ENCODE results near the gene P3R3URF.

Gene P3R3URF

DNA sequence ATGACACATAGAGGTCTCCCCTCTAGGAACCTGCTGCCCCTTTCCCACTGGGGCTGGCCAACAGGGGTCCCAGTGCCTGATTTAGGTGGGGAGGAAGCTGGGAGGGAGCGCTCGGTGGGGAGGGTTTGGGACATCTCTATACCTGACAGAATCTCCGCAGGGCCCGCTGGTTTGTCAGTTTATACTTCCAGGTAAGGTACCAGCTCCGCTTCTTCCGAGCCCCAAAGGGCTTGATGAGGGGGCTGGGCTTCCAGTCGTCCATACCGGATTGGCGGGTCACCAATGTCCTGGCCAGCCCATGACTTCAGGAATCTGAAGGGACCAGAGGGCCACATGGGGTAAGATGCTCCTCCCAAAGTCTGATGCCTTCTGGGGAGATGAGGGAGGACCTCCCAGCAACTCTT is 21.3 kb upstream of the P3R3URF start:
- ATAC-seq = no peak
- TF ChIP-seq, protein P1, sequence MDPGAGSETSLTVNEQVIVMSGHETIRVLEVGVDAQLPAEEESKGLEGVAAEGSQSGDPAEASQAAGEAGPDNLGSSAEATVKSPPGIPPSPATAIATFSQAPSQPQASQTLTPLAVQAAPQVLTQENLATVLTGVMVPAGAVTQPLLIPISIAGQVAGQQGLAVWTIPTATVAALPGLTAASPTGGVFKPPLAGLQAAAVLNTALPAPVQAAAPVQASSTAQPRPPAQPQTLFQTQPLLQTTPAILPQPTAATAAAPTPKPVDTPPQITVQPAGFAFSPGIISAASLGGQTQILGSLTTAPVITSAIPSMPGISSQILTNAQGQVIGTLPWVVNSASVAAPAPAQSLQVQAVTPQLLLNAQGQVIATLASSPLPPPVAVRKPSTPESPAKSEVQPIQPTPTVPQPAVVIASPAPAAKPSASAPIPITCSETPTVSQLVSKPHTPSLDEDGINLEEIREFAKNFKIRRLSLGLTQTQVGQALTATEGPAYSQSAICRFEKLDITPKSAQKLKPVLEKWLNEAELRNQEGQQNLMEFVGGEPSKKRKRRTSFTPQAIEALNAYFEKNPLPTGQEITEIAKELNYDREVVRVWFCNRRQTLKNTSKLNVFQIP (CRISPR knock-in tag; IDR thresholded peaks at IDR 0.05; ENCODE audit: borderline replicate concordance, low read depth) = no peak
- TF ChIP-seq RARB (CRISPR knock-in tag; IDR thresholded peaks at IDR 0.05) = no peak
- no peak for TF ChIP-seq ZNF565 (CRISPR knock-in tag; conservative IDR thresholded peaks at IDR 0.05; ENCODE audit: low read depth)
- no peak for TF ChIP-seq ISL1 (CRISPR knock-in tag; IDR thresholded peaks at IDR 0.05)
- TF ChIP-seq ZFP3 (CRISPR knock-in tag; IDR thresholded peaks at IDR 0.05) = no peak

DNA sequence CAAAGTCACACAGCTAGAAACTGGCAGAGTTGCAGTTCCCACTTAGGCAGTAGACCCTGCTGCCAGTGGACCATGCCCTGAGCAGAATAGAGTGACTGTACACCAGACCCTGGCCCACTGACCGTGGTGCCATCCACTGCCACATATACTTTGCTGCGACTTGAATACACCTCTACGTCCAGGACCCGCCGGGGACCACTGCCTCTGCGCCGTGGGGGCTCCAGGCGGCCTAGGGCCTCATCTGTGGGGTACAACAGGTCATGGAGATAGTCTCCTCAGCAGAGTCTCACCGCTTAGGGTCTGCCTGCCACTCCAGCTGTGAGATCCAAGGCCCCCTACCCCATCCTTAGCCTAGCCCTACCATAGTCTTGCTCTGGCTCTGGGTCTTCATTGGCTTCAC is 20.3 kb upstream of the P3R3URF start:
- TF ChIP-seq PPARA (CRISPR knock-in tag; IDR thresholded peaks at IDR 0.05; ENCODE audit: borderline replicate concordance) (no peak), SNAI2 (CRISPR knock-in tag; IDR thresholded peaks at IDR 0.05) (no peak), TOX (CRISPR knock-in tag; IDR thresholded peaks at IDR 0.05; ENCODE audit: borderline replicate concordance) (no peak), ZFP3 (CRISPR knock-in tag; IDR thresholded peaks at IDR 0.05) (no peak), ZNF70 (CRISPR knock-in tag; IDR thresholded peaks at IDR 0.05) (no peak)
- TF ChIP-seq, protein P2, sequence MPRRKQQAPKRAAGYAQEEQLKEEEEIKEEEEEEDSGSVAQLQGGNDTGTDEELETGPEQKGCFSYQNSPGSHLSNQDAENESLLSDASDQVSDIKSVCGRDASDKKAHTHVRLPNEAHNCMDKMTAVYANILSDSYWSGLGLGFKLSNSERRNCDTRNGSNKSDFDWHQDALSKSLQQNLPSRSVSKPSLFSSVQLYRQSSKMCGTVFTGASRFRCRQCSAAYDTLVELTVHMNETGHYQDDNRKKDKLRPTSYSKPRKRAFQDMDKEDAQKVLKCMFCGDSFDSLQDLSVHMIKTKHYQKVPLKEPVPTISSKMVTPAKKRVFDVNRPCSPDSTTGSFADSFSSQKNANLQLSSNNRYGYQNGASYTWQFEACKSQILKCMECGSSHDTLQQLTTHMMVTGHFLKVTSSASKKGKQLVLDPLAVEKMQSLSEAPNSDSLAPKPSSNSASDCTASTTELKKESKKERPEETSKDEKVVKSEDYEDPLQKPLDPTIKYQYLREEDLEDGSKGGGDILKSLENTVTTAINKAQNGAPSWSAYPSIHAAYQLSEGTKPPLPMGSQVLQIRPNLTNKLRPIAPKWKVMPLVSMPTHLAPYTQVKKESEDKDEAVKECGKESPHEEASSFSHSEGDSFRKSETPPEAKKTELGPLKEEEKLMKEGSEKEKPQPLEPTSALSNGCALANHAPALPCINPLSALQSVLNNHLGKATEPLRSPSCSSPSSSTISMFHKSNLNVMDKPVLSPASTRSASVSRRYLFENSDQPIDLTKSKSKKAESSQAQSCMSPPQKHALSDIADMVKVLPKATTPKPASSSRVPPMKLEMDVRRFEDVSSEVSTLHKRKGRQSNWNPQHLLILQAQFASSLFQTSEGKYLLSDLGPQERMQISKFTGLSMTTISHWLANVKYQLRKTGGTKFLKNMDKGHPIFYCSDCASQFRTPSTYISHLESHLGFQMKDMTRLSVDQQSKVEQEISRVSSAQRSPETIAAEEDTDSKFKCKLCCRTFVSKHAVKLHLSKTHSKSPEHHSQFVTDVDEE (CRISPR knock-in tag; IDR thresholded peaks at IDR 0.05) = no peak
- no peak for ATAC-seq

DNA sequence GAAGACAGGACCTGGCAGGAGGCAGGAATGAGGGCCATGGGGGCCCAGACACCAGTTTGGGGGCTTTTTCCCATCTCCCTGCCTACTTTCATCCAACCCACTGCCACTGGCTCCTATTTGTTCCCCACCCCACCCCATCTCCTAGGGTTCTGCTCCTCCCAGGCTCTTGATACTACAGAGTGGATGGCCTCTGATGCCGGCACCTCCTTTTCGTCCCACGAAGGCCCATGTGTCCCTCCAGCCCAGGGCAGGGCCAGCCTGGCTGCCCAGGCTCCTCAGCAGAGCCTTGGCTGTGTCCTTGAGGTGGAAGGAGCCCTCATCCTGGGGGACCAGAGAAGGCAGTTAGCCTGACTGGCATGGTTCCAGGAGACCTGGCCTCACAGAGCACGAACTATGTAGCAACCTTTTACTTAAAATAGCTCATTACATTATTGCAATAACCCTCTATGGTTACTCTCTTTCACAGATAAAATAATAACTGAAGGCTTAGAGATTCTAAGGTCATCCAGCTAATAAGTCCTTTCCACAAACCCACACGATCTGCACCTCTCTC is 18.4 kb upstream of the P3R3URF start:
- TF ChIP-seq TCF4 (CRISPR knock-in tag; IDR thresholded peaks at IDR 0.05; ENCODE audit: borderline replicate concordance) = no peak
- TF ChIP-seq GLIS3 (CRISPR knock-in tag; IDR thresholded peaks at IDR 0.05) = no peak
- no peak for TF ChIP-seq ARNTL (CRISPR knock-in tag; IDR thresholded peaks at IDR 0.05; ENCODE audit: borderline replicate concordance, low read depth)
- TF ChIP-seq, protein P3, sequence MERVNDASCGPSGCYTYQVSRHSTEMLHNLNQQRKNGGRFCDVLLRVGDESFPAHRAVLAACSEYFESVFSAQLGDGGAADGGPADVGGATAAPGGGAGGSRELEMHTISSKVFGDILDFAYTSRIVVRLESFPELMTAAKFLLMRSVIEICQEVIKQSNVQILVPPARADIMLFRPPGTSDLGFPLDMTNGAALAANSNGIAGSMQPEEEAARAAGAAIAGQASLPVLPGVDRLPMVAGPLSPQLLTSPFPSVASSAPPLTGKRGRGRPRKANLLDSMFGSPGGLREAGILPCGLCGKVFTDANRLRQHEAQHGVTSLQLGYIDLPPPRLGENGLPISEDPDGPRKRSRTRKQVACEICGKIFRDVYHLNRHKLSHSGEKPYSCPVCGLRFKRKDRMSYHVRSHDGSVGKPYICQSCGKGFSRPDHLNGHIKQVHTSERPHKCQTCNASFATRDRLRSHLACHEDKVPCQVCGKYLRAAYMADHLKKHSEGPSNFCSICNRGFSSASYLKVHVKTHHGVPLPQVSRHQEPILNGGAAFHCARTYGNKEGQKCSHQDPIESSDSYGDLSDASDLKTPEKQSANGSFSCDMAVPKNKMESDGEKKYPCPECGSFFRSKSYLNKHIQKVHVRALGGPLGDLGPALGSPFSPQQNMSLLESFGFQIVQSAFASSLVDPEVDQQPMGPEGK (CRISPR knock-in tag; IDR thresholded peaks at IDR 0.05; ENCODE audit: borderline replicate concordance) = no peak
- no peak for TF ChIP-seq ZC3H10 (CRISPR knock-in tag; IDR thresholded peaks at IDR 0.05)
- no peak for TF ChIP-seq ESRRG (CRISPR knock-in tag; IDR thresholded peaks at IDR 0.05)
- TF ChIP-seq BACH2 (CRISPR knock-in tag; IDR thresholded peaks at IDR 0.05; ENCODE audit: borderline replicate concordance) = no peak
- TF ChIP-seq, protein P1 (CRISPR knock-in tag; IDR thresholded peaks at IDR 0.05; ENCODE audit: borderline replicate concordance, low read depth) = no peak
- no peak for TF ChIP-seq ZNF70 (CRISPR knock-in tag; IDR thresholded peaks at IDR 0.05)
- TF ChIP-seq, protein P4, sequence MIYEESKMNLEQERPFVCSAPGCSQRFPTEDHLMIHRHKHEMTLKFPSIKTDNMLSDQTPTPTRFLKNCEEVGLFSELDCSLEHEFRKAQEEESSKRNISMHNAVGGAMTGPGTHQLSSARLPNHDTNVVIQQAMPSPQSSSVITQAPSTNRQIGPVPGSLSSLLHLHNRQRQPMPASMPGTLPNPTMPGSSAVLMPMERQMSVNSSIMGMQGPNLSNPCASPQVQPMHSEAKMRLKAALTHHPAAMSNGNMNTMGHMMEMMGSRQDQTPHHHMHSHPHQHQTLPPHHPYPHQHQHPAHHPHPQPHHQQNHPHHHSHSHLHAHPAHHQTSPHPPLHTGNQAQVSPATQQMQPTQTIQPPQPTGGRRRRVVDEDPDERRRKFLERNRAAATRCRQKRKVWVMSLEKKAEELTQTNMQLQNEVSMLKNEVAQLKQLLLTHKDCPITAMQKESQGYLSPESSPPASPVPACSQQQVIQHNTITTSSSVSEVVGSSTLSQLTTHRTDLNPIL (CRISPR knock-in tag; IDR thresholded peaks at IDR 0.05; ENCODE audit: low read depth) = no peak
- TF ChIP-seq, protein P5, sequence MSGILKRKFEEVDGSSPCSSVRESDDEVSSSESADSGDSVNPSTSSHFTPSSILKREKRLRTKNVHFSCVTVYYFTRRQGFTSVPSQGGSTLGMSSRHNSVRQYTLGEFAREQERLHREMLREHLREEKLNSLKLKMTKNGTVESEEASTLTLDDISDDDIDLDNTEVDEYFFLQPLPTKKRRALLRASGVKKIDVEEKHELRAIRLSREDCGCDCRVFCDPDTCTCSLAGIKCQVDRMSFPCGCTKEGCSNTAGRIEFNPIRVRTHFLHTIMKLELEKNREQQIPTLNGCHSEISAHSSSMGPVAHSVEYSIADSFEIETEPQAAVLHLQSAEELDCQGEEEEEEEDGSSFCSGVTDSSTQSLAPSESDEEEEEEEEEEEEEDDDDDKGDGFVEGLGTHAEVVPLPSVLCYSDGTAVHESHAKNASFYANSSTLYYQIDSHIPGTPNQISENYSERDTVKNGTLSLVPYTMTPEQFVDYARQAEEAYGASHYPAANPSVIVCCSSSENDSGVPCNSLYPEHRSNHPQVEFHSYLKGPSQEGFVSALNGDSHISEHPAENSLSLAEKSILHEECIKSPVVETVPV (CRISPR knock-in tag; IDR thresholded peaks at IDR 0.05) = no peak
- TF ChIP-seq CSDC2 (CRISPR knock-in tag; IDR thresholded peaks at IDR 0.05) = no peak
- no peak for TF ChIP-seq ZFP3 (CRISPR knock-in tag; IDR thresholded peaks at IDR 0.05)
- TF ChIP-seq TOX (CRISPR knock-in tag; IDR thresholded peaks at IDR 0.05; ENCODE audit: borderline replicate concordance) = no peak
- no peak for ATAC-seq

All from SK-N-SH treated with all-trans-retinoic acid at 6 μM for 48 hours (cell line).